ENCODE results near the gene REP15. TPM values are rescaled to one million over a fixed set of nuclear protein-coding genes. Genes with fewer than 3 reads are reported as not detected.

Gene REP15
- total RNA-seq, 2 donors from 2014 or later, result 33.4 to 58.5 TPM

DNA sequence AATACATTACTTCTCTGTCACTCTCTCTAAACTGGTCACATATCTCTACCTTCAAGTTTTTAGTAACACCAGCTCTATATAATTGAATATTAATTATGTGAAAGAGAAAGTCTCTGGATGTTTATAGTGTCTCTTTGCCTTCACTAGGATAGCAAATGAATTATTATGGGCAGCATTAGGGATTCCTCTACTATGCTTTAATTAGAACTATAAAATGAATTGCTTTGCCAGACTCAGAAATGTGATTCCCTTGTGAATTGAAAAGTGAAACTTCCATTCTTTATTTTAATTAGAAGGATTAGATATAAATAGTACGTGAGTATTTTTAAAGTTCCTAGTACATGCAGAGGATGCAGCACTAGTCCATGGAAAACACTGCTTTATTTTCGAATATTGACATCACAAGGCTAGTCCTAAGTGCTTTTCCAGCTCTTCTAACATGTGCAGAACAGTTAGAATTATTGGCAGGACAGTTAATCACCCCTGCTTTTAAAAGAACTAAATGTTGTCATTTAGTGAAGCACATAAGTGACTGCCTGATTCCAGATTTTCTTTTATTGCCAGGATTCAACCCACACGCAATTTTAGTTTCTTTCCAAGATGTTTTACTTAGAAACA is 23.0 kb upstream of the REP15 start:
- Histone ChIP-seq H3K27ac (no peak overlapping the region), H3K4me1 (no peaks in the 10 kb centered on the region), H3K9ac (ENCODE audit: low read depth in 2 of 2, low read length in 2 of 2) (no peak overlapping the region), H3K9me3 (no peaks in the 10 kb centered on the region), H3K4me3 (no peak overlapping the region), H3K36me3 (no peaks in the 10 kb centered on the region), H3K27me3 (no peaks in the 10 kb centered on the region)
- intact Hi-C loops (cut with DNase I), result no loop called here
- no peak for DNase-seq
- TF ChIP-seq, protein P1, sequence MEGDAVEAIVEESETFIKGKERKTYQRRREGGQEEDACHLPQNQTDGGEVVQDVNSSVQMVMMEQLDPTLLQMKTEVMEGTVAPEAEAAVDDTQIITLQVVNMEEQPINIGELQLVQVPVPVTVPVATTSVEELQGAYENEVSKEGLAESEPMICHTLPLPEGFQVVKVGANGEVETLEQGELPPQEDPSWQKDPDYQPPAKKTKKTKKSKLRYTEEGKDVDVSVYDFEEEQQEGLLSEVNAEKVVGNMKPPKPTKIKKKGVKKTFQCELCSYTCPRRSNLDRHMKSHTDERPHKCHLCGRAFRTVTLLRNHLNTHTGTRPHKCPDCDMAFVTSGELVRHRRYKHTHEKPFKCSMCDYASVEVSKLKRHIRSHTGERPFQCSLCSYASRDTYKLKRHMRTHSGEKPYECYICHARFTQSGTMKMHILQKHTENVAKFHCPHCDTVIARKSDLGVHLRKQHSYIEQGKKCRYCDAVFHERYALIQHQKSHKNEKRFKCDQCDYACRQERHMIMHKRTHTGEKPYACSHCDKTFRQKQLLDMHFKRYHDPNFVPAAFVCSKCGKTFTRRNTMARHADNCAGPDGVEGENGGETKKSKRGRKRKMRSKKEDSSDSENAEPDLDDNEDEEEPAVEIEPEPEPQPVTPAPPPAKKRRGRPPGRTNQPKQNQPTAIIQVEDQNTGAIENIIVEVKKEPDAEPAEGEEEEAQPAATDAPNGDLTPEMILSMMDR (IDR thresholded peaks at IDR 0.05), result no peak

DNA sequence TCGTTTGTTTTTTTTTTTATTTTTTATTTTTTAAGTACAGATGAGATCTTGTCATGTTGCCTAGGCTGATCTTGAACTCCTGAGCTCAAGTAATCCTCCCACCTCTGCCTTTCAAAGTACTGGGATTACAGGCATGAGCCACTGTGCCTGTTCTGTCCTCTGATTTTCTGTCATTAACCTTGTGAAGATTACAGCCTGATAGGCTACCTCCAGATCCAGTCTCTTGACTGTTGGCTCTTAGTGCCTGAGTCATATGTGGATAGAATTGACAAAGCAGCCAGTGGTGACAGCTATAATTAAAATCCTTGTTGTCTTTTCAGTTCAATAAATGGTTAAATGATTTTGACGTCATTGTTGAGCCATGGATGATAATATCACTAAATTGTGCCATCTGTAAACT is 21.3 kb upstream of the REP15 start:
- no peak overlapping the region for H3K9ac ChIP-seq (ENCODE audit: low read depth in 2 of 2, low read length in 2 of 2)
- DNase-seq, result no peak
- no peak overlapping the region for H3K27ac ChIP-seq
- TF ChIP-seq, protein P1 (IDR thresholded peaks at IDR 0.05), result no peak
- H3K4me1 ChIP-seq, result no peaks in the 10 kb centered on the region
- no peaks in the 10 kb centered on the region for H3K36me3 ChIP-seq
- intact Hi-C loops (cut with DNase I), result no loop called here
- H3K27me3 ChIP-seq, result no peaks in the 10 kb centered on the region
- no peaks in the 10 kb centered on the region for H3K9me3 ChIP-seq
- H3K4me3 ChIP-seq, result no peak overlapping the region

DNA sequence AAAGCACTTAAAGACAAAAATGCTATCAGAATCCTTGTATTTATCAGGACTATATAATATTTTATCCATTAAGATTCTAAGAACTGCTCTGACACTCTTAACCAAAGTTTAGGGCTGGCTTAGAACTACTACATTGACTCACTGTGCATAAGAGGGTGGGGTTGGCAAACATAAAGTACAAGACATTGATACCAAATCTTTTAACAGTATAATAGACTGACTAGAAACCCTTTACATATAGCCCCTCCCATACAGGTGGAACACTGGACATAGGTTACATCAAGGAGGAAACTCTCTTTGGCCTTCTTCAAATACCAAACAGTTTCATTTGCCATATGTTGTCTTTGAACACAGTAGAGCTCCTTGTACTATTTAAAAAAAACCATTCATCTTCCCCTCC is 15.6 kb upstream of the REP15 start:
- TF ChIP-seq, protein P1 (IDR thresholded peaks at IDR 0.05), result no peak
- Histone ChIP-seq H3K27ac (peak overlapping the region; percentile 6), H3K36me3 (no peaks in the 10 kb centered on the region), H3K27me3 (no peaks in the 10 kb centered on the region), H3K4me1 (no peaks in the 10 kb centered on the region), H3K9me3 (no peaks in the 10 kb centered on the region), H3K4me3 (no peak overlapping the region), H3K9ac (ENCODE audit: low read depth in 2 of 2, low read length in 2 of 2) (no peak overlapping the region)
- no peak for DNase-seq
- intact Hi-C loops (cut with DNase I), result no loop called here

DNA sequence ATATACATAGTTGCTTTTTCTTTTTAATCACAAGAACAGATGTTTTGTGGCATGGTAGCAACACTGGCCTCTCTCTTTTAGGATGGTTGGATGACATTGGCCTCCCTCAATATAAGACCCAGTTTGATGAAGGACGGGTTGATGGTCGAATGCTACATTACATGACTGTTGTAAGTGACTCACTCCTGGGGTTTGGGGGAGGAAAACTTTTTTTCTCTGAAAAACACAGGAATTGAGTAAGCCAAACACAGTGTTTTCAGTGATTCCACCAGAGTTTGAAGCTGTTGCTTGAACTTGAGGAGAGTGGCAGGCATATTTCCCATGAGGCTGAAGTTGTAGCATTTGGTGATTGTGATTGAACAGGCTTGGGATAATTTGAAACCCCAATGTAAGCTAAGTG is 13.7 kb upstream of the REP15 start:
- Histone ChIP-seq H3K27me3 (no peaks in the 10 kb centered on the region), H3K27ac (no peak overlapping the region), H3K9ac (ENCODE audit: low read depth in 2 of 2, low read length in 2 of 2) (no peak overlapping the region), H3K36me3 (no peaks in the 10 kb centered on the region), H3K4me1 (no peaks in the 10 kb centered on the region), H3K9me3 (no peaks in the 10 kb centered on the region), H3K4me3 (no peak overlapping the region)
- TF ChIP-seq, protein P1 (IDR thresholded peaks at IDR 0.05), result no peak
- DNase-seq, result no peak
- intact Hi-C loops (cut with DNase I), result no loop called here

DNA sequence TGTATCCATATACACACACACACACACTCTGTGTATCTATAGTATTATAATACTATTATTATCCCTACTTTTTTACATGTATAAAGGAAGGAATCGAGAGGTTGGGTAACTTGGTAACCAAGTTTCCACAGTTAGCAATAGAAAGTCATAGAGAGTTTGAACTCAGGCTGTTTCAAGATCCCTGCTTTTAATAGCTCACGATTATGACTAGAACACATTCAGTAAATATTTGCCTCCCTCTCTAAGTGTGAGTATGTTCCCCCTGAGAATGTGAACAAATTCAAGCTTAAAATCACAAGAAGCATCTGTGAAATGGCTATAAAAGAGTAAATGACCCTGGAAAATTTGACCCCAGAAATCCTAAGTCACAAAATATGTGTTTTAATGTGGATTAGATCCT is 11.0 kb upstream of the REP15 start:
- intact Hi-C loops (cut with DNase I), result no loop called here
- H3K36me3 ChIP-seq, result no peaks in the 10 kb centered on the region
- no peak overlapping the region for H3K4me3 ChIP-seq
- TF ChIP-seq, protein P1 (IDR thresholded peaks at IDR 0.05), result no peak
- no peaks in the 10 kb centered on the region for H3K4me1 ChIP-seq
- H3K27me3 ChIP-seq, result no peaks in the 10 kb centered on the region
- H3K9ac ChIP-seq (ENCODE audit: low read depth in 2 of 2, low read length in 2 of 2), result no peak overlapping the region
- peak overlapping the region; percentile 34 for H3K27ac ChIP-seq
- H3K9me3 ChIP-seq, result no peaks in the 10 kb centered on the region
- no peak for DNase-seq
